Bronchial epithelial cell (primary cell): Measurements from ENCODE around the gene ANKH. TPM values are rescaled to one million over a fixed set of nuclear protein-coding genes. Genes with fewer than 3 reads are reported as not detected.

Experiments used
- DNase-seq: peaks from one replicate; pipeline ENCODE4 v3.0.0-alpha.2; 2010; ENCODE audit warnings: low read depth
- FAIRE-seq: peaks from 2 replicates; lab custom pipeline; 2011; peaks lifted over from hg19 to GRCh38; lab: Jason Lieb, UNC
- H3K27me3 ChIP-seq: 2 replicates; pipeline ENCODE4 v1.5.1; 2011; ENCODE audit warnings: low read length; ENCODE audit not compliant: control insufficient read depth, insufficient read depth
- H3K36me3 ChIP-seq: 2 replicates; pipeline ENCODE4 v1.5.1; 2011; ENCODE audit warnings: low read length; ENCODE audit not compliant: control insufficient read depth, insufficient read depth
- H3K4me3 ChIP-seq: 2 replicates; pipeline ENCODE4 v1.5.1; 2011; ENCODE audit warnings: mild to moderate bottlenecking, low read depth, low read length, control low read depth
- CTCF ChIP-seq: IDR thresholded peaks from 2 replicates; pipeline ENCODE4 v1.5.1; 2011; ENCODE audit warnings: mild to moderate bottlenecking, moderate library complexity, low read length, control low read depth, inconsistent platforms; ENCODE audit not compliant: insufficient read depth, severe bottlenecking
- total RNA-seq: library from RNA; depleted of rRNA; stranded (reverse); fragments of >200 nt; gene quantifications from 2 replicates; pipeline ENCODE4 v1.2.1, GENCODE V29; 2014

ANKH gene
- total RNA-seq, 1 donor from 2014 or later, result 12.9 TPM

- DNase-seq (no peak), FAIRE-seq (no peak)
- no peak overlapping the region for H3K4me3 ChIP-seq
- no peak for TF ChIP-seq CTCF
- no peaks in the 10 kb centered on the region for H3K27me3 ChIP-seq
- no peaks in the 10 kb centered on the region for H3K36me3 ChIP-seq
Measured at GRCh38 chr5:14834584-14835550, 36.7 kb downstream of the ANKH start.

GRCh38 chr5:14834062-14834461 is 37.5 kb downstream of the ANKH start:
- no peak for FAIRE-seq
- Histone ChIP-seq H3K27me3 (no peaks in the 10 kb centered on the region), H3K36me3 (no peaks in the 10 kb centered on the region), H3K4me3 (no peak overlapping the region)
- no peak for DNase-seq
- no peak for TF ChIP-seq CTCF

- FAIRE-seq (no peak), DNase-seq (no peak)
- Histone ChIP-seq H3K27me3 (no peaks in the 10 kb centered on the region), H3K4me3 (no peak overlapping the region), H3K36me3 (peaks cover 2% of the 10 kb centered on the region)
- no peak for TF ChIP-seq CTCF
Measured at GRCh38 chr5:14831006-14831338, 40.6 kb downstream of the ANKH start.

- DNase-seq (no peak), FAIRE-seq (no peak)
- peaks cover 2% of the 10 kb centered on the region for H3K36me3 ChIP-seq
- H3K27me3 ChIP-seq, result no peaks in the 10 kb centered on the region
- H3K4me3 ChIP-seq, result no peak overlapping the region
- no peak for TF ChIP-seq CTCF
Measured at GRCh38 chr5:14830210-14831005, 41.2 kb downstream of the ANKH start.

GRCh38 chr5:14829396-14829795 is 42.2 kb downstream of the ANKH start:
- no peaks in the 10 kb centered on the region for H3K27me3 ChIP-seq
- FAIRE-seq (no peak), DNase-seq (no peak)
- no peak for TF ChIP-seq CTCF
- no peak overlapping the region for H3K4me3 ChIP-seq
- H3K36me3 ChIP-seq, result peaks cover 2% of the 10 kb centered on the region
